ENCODE results near the gene TFF2. TPM values are rescaled to one million over a fixed set of nuclear protein-coding genes. Genes with fewer than 3 reads are reported as not detected.

Gene TFF2
- total and polyA plus RNA-seq, 2 experiments from 2014 or later, result not detected

DNA sequence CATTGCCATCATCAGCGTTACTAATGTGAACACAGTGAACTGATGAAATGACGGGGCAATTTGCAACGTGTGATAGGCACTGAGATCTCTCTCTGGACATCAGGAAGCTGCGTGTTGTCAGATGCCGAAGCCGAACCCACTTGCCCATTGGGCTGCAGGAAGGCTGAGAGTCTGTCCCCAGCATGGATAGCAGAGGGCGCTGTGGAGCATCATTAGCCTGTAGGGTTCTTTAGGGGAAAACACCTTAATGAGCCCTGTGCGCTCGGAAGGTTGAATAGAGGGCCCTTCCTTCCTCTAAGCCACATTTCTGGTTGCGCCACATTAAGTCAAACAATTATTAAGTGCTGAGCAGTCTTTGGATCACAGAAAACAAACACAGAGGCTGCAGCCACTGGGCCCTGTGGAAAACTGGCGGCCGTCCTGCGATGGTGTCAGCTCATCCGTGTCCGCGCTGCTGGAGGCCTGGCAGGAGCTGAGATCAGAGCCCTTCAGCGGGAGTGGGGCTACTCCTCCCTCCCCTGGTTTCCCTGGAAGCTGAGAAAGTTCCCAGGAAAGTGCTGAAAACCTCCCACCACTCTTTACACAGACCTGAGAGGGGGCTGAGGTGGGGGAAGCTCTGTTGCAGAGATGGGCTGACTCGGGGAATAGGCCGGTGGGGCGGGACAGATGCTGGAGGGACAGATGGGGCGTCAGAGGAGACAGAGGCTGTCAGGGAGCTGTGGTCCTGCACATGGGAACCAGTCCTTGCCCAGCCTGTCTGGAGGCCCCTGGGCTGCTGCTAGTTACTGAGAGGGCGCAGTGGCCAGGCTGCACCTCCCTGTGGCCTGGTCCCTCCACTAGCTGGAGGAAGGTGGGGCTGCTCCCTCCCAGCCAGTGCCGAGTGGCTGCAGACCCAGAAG, 12.7 kb downstream of the TFF2 start:
- Histone ChIP-seq H3K27me3 (no peaks in the 10 kb centered on the region), H3K36me3 (no peaks in the 10 kb centered on the region), H3K4me1 (ENCODE audit: low read depth) (no peaks in the 10 kb centered on the region), H3K4me3 (no peak overlapping the region), H3K27ac (no peak overlapping the region), H3K9me3 (ENCODE audit: low read depth) (no peaks in the 10 kb centered on the region)
- TF ChIP-seq, protein P1, sequence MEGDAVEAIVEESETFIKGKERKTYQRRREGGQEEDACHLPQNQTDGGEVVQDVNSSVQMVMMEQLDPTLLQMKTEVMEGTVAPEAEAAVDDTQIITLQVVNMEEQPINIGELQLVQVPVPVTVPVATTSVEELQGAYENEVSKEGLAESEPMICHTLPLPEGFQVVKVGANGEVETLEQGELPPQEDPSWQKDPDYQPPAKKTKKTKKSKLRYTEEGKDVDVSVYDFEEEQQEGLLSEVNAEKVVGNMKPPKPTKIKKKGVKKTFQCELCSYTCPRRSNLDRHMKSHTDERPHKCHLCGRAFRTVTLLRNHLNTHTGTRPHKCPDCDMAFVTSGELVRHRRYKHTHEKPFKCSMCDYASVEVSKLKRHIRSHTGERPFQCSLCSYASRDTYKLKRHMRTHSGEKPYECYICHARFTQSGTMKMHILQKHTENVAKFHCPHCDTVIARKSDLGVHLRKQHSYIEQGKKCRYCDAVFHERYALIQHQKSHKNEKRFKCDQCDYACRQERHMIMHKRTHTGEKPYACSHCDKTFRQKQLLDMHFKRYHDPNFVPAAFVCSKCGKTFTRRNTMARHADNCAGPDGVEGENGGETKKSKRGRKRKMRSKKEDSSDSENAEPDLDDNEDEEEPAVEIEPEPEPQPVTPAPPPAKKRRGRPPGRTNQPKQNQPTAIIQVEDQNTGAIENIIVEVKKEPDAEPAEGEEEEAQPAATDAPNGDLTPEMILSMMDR (IDR thresholded peaks at IDR 0.05; ENCODE audit: low read depth, low read length), result peak; percentile 78
- peak; percentile 63 to 68 for DNase-seq (ENCODE audit: low read depth in 1 of 2, low spot score in 1 of 2)

DNA sequence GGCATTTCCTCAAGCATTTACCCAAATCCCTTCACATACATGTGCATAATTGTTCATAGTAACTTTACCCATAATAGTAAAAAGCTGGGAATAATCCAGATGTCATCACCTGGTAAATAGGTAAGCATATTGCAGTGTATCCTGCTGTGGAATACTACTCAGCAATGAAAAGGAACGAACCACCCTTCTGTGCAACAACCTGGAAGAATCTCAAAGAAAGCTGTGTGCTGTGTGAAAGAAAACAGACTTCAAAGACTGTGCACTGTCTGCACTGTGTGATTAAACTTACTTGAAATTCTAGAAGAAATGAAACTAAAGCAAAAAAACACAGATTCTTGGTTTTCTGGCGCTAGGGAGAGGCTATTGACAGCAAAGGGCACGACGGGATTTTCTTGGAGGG, 13.5 kb downstream of the TFF2 start:
- no peak for DNase-seq (ENCODE audit: low read depth in 1 of 2, low spot score in 1 of 2)
- Histone ChIP-seq H3K27me3 (no peaks in the 10 kb centered on the region), H3K27ac (no peak overlapping the region), H3K4me1 (ENCODE audit: low read depth) (no peaks in the 10 kb centered on the region), H3K36me3 (no peaks in the 10 kb centered on the region), H3K4me3 (no peak overlapping the region), H3K9me3 (ENCODE audit: low read depth) (no peaks in the 10 kb centered on the region)
- TF ChIP-seq, protein P1 (IDR thresholded peaks at IDR 0.05; ENCODE audit: low read depth, low read length), result no peak

DNA sequence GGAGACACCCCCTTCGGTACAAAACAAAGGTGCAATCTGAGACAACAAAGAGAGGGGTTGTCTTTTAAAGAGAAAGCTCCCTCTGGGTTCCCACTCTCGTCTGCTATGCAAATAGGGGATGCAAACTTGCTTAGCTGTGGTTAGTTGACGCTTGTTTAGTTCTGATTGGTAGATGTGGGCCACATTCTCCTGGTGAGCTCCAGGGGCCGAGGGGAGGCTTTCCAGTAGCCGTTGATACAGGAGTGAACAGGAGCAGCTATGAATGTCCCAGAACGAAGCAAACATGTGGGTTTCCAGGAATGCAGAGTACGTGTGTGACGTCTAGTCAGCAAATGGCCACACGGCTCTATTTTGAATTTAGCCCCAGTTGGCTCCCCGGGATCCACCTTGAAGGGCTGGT, 14.7 kb downstream of the TFF2 start:
- DNase-seq (ENCODE audit: low read depth in 1 of 2, low spot score in 1 of 2), result peak; percentile 44 to 47
- no peaks in the 10 kb centered on the region for H3K9me3 ChIP-seq (ENCODE audit: low read depth)
- H3K27me3 ChIP-seq, result no peaks in the 10 kb centered on the region
- TF ChIP-seq, protein P1 (IDR thresholded peaks at IDR 0.05; ENCODE audit: low read depth, low read length), result no peak
- no peak overlapping the region for H3K27ac ChIP-seq
- H3K4me3 ChIP-seq, result no peak overlapping the region
- H3K4me1 ChIP-seq (ENCODE audit: low read depth), result no peaks in the 10 kb centered on the region
- no peaks in the 10 kb centered on the region for H3K36me3 ChIP-seq

DNA sequence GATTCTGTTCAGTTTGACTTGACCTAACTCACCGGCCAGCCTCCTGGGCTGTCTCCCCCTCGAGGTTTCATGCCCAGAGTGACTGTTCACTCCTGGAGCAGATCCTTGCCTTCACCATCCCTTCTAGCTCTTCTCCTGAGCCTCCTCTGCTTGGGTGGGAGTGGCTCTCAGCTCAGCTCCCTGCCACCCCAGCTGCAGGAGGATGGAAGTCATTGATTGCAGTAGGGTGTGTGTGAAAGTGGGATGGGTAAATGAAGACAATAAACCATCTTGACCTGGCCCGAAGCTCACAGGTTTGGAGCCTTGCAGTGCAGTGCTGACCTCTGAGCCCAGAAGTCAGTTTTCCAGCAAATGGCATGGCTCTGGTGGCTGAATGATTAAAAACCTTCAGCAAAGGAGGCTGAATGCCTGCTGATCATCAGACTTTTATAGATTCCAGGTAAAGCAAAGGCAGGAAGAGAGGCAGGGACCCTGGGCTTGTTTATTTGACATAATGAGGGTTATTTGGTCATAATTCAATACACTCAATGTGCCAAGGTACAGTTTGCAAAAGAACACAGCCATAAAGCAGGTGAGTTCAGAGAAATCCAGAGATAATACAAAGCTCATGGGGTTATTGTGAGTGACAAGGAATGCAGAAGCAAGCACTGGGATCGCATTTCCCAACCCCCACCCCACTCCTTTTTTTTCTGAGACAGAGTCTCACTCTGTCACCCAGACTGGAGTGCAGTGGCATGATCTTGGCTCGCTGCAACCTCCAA, 18.1 kb downstream of the TFF2 start:
- H3K36me3 ChIP-seq, result no peaks in the 10 kb centered on the region
- no peak overlapping the region for H3K4me3 ChIP-seq
- DNase-seq (ENCODE audit: low read depth in 1 of 2, low spot score in 1 of 2), result no peak
- no peaks in the 10 kb centered on the region for H3K27me3 ChIP-seq
- H3K4me1 ChIP-seq (ENCODE audit: low read depth), result no peaks in the 10 kb centered on the region
- TF ChIP-seq, protein P1 (IDR thresholded peaks at IDR 0.05; ENCODE audit: low read depth, low read length), result no peak
- no peaks in the 10 kb centered on the region for H3K9me3 ChIP-seq (ENCODE audit: low read depth)
- H3K27ac ChIP-seq, result no peak overlapping the region

DNA sequence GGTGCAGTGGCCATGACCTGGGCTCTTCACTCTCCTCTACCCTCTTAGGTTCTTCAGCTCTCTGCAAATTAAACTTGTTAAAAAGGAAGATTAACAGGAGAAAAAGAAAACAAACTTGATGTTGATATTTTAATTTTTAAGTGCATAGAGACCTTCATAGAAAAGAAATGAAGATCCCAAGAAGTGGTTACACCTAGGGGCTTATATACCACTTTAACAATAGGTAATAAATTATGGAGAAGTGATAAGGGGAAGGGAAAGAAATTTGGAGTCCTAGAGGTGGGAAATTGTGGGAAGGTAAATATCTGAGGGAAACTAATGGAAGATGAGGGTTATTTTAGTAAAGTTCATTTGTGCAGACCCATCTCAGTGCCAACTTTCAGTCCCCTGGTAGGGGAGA, 19.1 kb downstream of the TFF2 start:
- no peaks in the 10 kb centered on the region for H3K27me3 ChIP-seq
- H3K27ac ChIP-seq, result no peak overlapping the region
- TF ChIP-seq, protein P1 (IDR thresholded peaks at IDR 0.05; ENCODE audit: low read depth, low read length), result no peak
- H3K4me1 ChIP-seq (ENCODE audit: low read depth), result no peaks in the 10 kb centered on the region
- DNase-seq (ENCODE audit: low read depth in 1 of 2, low spot score in 1 of 2), result no peak
- H3K36me3 ChIP-seq, result no peaks in the 10 kb centered on the region
- H3K4me3 ChIP-seq, result no peak overlapping the region
- H3K9me3 ChIP-seq (ENCODE audit: low read depth), result no peaks in the 10 kb centered on the region
